Endothelial cell of umbilical vein (primary cell): ENCODE data around the gene TUFT1. TPM values are rescaled to one million over a fixed set of nuclear protein-coding genes. Genes with fewer than 3 reads are reported as not detected.

Source experiments
- BruUV-seq: library from RNA; stranded (reverse); fragments of 400-500 nt; replicated peaks from 2 replicates; lab custom pipeline; 2021; lab: Mats Ljungman, UMichigan
- CTCF ChIA-PET: fragments of 300-600, 350-600 bp; sonication (Branson Sonifier 250); formaldehyde crosslinking; loops from one replicate; lab custom pipeline; 2021; ENCODE audit warnings: antibody characterized with exemption, inconsistent platforms; lab: Charles Lee
- POLR2A ChIA-PET: fragments of 300-600, 350-600 bp; sonication (Branson Sonifier 250); formaldehyde crosslinking; loops from one replicate; lab custom pipeline; 2021; ENCODE audit warnings: antibody characterized with exemption, inconsistent platforms; lab: Charles Lee
- DNase-seq: peaks from one replicate; pipeline ENCODE4 v3.0.0-alpha.2; 2011; ENCODE audit warnings: low read depth, low spot score
- FAIRE-seq: peaks from 2 replicates; lab custom pipeline; 2011; peaks lifted over from hg19 to GRCh38; lab: Jason Lieb, UNC
- H2AFZ ChIP-seq: 2 replicates; pipeline ENCODE4 v1.6.0; 2012; ENCODE audit warnings: low read depth, low read length, control low read depth, inconsistent platforms
- H3K27ac ChIP-seq: 2 replicates; pipeline ENCODE4 v1.5.1; 2011; ENCODE audit warnings: low read depth, mild to moderate bottlenecking, control low read depth, low read length, moderate library complexity; ENCODE audit not compliant: insufficient read depth
- H3K27me3 ChIP-seq, 2 experiments: 2 replicates each; pipeline versions ENCODE4 v1.6.0 to v1.6.1; 2011; ENCODE audit warnings: low read length in 2 of 2, mixed read lengths in 1 of 2; ENCODE audit not compliant: control insufficient read depth in 2 of 2, insufficient read depth in 2 of 2
- H3K36me3 ChIP-seq, 2 experiments: 2 replicates in 1 of 2; 3 replicates in 1 of 2; pipeline ENCODE4 v1.5.1; 2011; ENCODE audit warnings: low read length in 2 of 2, mild to moderate bottlenecking in 1 of 2, moderate library complexity in 1 of 2; ENCODE audit not compliant: control insufficient read depth in 2 of 2, insufficient read depth in 2 of 2; ENCODE audit errors: extremely low read depth in 1 of 2
- H3K4me1 ChIP-seq: 3 replicates; pipeline ENCODE4 v1.5.1; 2011; ENCODE audit warnings: mild to moderate bottlenecking, low read length; ENCODE audit not compliant: control insufficient read depth, insufficient read depth; ENCODE audit errors: extremely low read depth
- H3K4me2 ChIP-seq: 2 replicates; pipeline ENCODE4 v1.6.1; 2011; ENCODE audit warnings: low read length, control low read depth, mixed read lengths; ENCODE audit not compliant: insufficient read depth
- H3K4me3 ChIP-seq, 3 experiments: fragments of 200-600 bp in 1 of 3; sonication (generic), shearing (Covaris generic) in 1 of 3; replicated peaks in 1 of 3; 2 replicates each; pipeline ENCODE4 v1.5.1; 2011 to 2016; ENCODE audit warnings: control low read depth in 3 of 3, low read length in 3 of 3, mild to moderate bottlenecking in 2 of 3, inconsistent platforms in 1 of 3, low read depth in 1 of 3, moderate library complexity in 1 of 3; ENCODE audit not compliant: insufficient read depth in 1 of 3
- H3K79me2 ChIP-seq: 2 replicates; pipeline ENCODE4 v1.6.0; 2012; ENCODE audit warnings: low read length, inconsistent platforms; ENCODE audit not compliant: control insufficient read depth, insufficient read depth
- H3K9ac ChIP-seq: replicated peaks from 2 replicates; pipeline ENCODE3; 2011; ENCODE audit warnings: low read length, control low read depth; ENCODE audit not compliant: insufficient read depth; ENCODE audit errors: extremely low read depth
- H3K9me1 ChIP-seq: replicated peaks from 3 replicates; pipeline ENCODE4 v1.6.0; 2011; ENCODE audit warnings: mild to moderate bottlenecking, low read length; ENCODE audit not compliant: control insufficient read depth, insufficient read depth; ENCODE audit errors: extremely low read depth
- H3K9me3 ChIP-seq: replicated peaks from 2 replicates; pipeline ENCODE4 v1.5.1; 2012; ENCODE audit warnings: low read length, inconsistent platforms; ENCODE audit not compliant: control insufficient read depth, insufficient read depth
- H4K20me1 ChIP-seq: replicated peaks from 2 replicates; pipeline ENCODE3; 2011; ENCODE audit warnings: mild to moderate bottlenecking, low read length; ENCODE audit not compliant: control insufficient read depth, insufficient read depth; ENCODE audit errors: extremely low read depth
- EZH2 ChIP-seq: IDR thresholded peaks from 2 replicates; pipeline ENCODE4 v1.6.1; 2012; ENCODE audit warnings: borderline replicate concordance, low read depth, mild to moderate bottlenecking, moderate library complexity, low read length, inconsistent platforms; ENCODE audit not compliant: severe bottlenecking
- FOS ChIP-seq: IDR thresholded peaks from 2 replicates; pipeline ENCODE4 v1.6.1; 2011; ENCODE audit warnings: mild to moderate bottlenecking, low read length, moderate library complexity, borderline replicate concordance; ENCODE audit not compliant: insufficient read depth
- GATA2 ChIP-seq: IDR thresholded peaks from 2 replicates; pipeline ENCODE4 v1.7.0; 2011; ENCODE audit warnings: low read depth, mild to moderate bottlenecking, moderate library complexity, mixed read lengths, low read length; ENCODE audit not compliant: insufficient read length, insufficient read depth
- JUN ChIP-seq: IDR thresholded peaks from 2 replicates; pipeline ENCODE4 v1.6.1; 2011; ENCODE audit warnings: borderline replicate concordance, low read depth; ENCODE audit not compliant: insufficient read length, insufficient read depth
- MYC ChIP-seq: IDR thresholded peaks from one replicate; pipeline ENCODE4 v1.6.1; 2011; ENCODE audit warnings: mild to moderate bottlenecking, low read depth, low read length
- POLR2A ChIP-seq: IDR thresholded peaks from 2 replicates; pipeline ENCODE4 v1.6.1; 2012; ENCODE audit warnings: low read depth, mild to moderate bottlenecking, control low read depth, low read length
- POLR2AphosphoS5 ChIP-seq: IDR thresholded peaks from 2 replicates; pipeline ENCODE4 v1.6.1; 2012; ENCODE audit warnings: low read depth, mild to moderate bottlenecking, control low read depth, low read length, moderate library complexity; ENCODE audit not compliant: insufficient read depth
- dilution Hi-C: fragments of 300-500 bp; cut with MboI; formaldehyde crosslinking; loops from one replicate; pipeline ENCODE4 v1.15.0; 2019; ENCODE audit warnings: low sequenced_read_pairs; ENCODE audit not compliant: extremely low pct_ligation_motif_present
- intact Hi-C: fragments of 100-400 bp; cut with micrococcal nuclease; formaldehyde crosslinking; loops from one replicate; pipeline ENCODE4 v1.10.0; 2022
- polyA plus RNA-seq, 4 experiments: library from polyadenylated mRNA; depleted of rRNA in 3 of 4; stranded (reverse) in 3 of 4; unstranded in 1 of 4; fragments of >200 nt; gene quantifications; 2 replicates each; pipeline versions ENCODE4 v1.2.1 to v1.2.3, GENCODE V29; 2011 to 2012; ENCODE audit warnings: missing spikeins in 1 of 4
- total RNA-seq: library from RNA; stranded (reverse); gene quantifications from 2 replicates; pipeline ENCODE4 v1.2.3, GENCODE V29; 2021
- TF ChIP-seq, protein P1 (sequence below): IDR thresholded peaks from 2 replicates; pipeline ENCODE4 v1.6.1; 2011; ENCODE audit not compliant: insufficient read depth, insufficient read length
- TF ChIP-seq, protein P2 (sequence below), 2 donors: IDR thresholded peaks; 1 replicate in 1 of 2; 2 replicates in 1 of 2; pipeline ENCODE4 v1.5.1; 2011; ENCODE audit warnings: low read length in 2 of 2, mild to moderate bottlenecking in 2 of 2, moderate library complexity in 2 of 2, control low read depth in 1 of 2, inconsistent platforms in 1 of 2, low read depth in 1 of 2; ENCODE audit not compliant: insufficient read depth in 1 of 2; ENCODE audit errors: extremely low read depth in 1 of 2

Gene TUFT1
- total and polyA plus RNA-seq, 2 donors (not counting 3 experiments of a cell fraction or from before 2014, with no cell fraction given): 4.3 to 5.1 TPM

- dilution Hi-C loops: no loop called here
- no peaks in the 10 kb centered on the region for H3K27me3 ChIP-seq
- ChIA-PET CTCF (interaction anchor here (1.0 kb wide), 1 partner anchor 10 kb away, joined by 3 read pairs; no protein-coding TSS in a partner anchor), POLR2A (no interaction called here)
- H3K9me3 ChIP-seq: no peaks in the 10 kb centered on the region
- TF ChIP-seq JUN (no peak), MYC (no peak), POLR2AphosphoS5 (no peak), GATA2 (no peak), POLR2A (no peak), FOS (no peak), EZH2 (no peak)
- TF ChIP-seq, protein P1, sequence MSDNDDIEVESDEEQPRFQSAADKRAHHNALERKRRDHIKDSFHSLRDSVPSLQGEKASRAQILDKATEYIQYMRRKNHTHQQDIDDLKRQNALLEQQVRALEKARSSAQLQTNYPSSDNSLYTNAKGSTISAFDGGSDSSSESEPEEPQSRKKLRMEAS: no peak
- TF ChIP-seq, protein P2, sequence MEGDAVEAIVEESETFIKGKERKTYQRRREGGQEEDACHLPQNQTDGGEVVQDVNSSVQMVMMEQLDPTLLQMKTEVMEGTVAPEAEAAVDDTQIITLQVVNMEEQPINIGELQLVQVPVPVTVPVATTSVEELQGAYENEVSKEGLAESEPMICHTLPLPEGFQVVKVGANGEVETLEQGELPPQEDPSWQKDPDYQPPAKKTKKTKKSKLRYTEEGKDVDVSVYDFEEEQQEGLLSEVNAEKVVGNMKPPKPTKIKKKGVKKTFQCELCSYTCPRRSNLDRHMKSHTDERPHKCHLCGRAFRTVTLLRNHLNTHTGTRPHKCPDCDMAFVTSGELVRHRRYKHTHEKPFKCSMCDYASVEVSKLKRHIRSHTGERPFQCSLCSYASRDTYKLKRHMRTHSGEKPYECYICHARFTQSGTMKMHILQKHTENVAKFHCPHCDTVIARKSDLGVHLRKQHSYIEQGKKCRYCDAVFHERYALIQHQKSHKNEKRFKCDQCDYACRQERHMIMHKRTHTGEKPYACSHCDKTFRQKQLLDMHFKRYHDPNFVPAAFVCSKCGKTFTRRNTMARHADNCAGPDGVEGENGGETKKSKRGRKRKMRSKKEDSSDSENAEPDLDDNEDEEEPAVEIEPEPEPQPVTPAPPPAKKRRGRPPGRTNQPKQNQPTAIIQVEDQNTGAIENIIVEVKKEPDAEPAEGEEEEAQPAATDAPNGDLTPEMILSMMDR (IDR thresholded peaks at IDR 0.05; ENCODE audit: extremely low read depth in 1 of 2, insufficient read depth in 1 of 2, low read depth in 1 of 2, low read length in 2 of 2): no peak
- no peak overlapping the region for H3K9ac ChIP-seq
- H4K20me1 ChIP-seq: no peaks in the 10 kb centered on the region
- peaks cover 9% of the 10 kb centered on the region for H3K79me2 ChIP-seq
- no peak overlapping the region for H3K4me3 ChIP-seq
- no peaks in the 10 kb centered on the region for H3K4me1 ChIP-seq
- no peak overlapping the region for H3K4me2 ChIP-seq
- DNase-seq: no peak
- no peak overlapping the region for H3K27ac ChIP-seq
- H2AFZ ChIP-seq: no peak overlapping the region
- FAIRE-seq: no peak
- no TSS peak for BruUV-seq
- H3K9me1 ChIP-seq: no peaks in the 10 kb centered on the region
- intact Hi-C loops: no loop called here
- H3K36me3 ChIP-seq: no peaks in the 10 kb centered on the region
Observed at GRCh38 chr1:151624783-151625182, 84.7 kb downstream of the TUFT1 start.
